Nucleus accumbens (tissue), 56 donors: Measurements from ENCODE around the gene TEP1.
A peak's percentile ranks its signal among the peaks of the same experiment; 100 is the strongest.

Source experiments
- DNase-seq, 56 donors: peaks; one replicate each; lab custom pipeline; 2025; lab: John Stamatoyannopoulos, UW

TEP1 gene

DNA sequence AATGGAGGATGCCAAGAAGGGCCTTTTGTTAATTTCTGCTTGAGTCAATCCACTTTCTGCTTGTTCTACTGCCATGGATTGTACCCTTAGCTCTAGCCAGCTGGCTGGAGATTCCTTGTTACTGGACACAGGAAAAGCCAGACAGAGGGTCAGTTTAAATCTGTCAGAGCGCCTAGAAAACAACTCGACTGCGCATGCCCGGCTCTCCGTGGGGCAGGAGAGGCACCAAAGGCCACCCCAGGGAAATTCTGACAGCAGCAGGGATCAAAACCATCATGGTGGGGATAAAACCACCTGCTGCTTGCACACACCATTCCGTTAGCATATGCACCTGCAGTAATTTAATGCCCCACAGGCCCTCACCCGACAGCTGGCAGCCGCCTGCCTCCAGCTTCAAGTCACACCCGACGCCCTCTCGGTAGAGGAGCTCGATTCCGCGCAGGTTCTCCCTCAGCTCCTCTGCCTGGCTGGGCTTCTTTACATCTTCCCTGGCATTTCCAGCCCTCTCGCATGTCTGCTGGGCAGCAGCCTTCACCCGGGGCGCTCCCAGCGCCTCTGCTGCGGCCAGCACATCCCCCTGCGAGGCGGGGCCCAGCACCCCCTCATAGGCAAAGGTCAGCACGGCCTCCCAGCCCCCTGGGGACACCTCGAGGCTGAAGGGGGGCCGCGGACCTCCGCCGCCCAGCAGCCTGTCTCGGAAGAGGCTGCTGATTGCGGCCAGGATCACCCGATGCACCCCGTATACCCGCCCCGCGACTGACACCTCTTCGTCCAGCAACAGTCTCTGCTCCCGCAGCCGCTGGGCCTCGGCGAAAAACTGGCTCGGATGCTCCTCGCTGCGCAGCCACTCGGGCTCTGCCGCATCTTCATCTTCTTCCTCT, 21.6 kb upstream of the TEP1 start:
- DNase-seq, result peak in 54 of 56 donors; percentile 19 to 87 (median 64)

DNA sequence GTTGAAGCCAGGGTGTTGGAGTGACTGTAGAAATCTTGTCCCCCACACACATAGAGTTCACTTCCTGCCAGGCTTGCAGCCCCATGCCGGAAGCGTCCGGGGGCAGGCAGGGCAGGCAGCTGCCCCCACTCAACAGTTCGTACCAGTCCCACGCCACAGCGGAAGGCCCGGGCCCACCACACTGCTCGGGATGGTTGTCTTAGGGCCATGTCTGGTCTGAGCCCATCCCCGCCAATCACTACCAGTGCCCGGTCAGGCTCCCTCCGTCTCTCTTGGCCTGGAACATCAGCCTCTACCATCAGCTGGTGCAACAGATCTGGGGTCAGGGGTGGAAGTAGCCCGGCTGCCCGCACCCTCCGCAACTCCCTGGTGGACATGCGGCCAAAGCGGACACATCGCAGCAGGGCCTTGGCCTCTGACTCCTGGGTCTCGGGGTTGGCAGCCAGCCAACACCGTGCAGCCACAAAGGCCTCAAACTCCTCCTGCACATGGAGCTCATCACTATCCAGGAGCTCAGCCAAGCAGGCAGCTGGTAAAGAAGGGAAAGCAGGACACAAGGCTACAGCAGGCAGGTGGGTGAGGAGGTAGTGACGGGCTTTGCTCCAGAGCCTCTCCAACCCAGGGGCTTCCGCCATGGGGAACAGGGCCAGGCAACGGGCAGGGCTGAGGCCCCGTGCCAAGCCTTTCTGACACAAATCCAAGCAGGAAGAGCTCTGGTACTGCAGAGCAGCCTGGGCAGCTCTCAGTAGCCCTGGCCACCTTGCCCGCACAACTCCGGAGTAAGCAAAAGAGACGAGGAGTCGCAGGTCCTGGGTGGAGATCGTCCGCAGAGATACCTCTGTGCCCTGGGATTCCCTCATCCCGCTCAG, 16.7 kb upstream of the TEP1 start:
- peak in 31 of 56 donors; percentile 1 to 65 (median 21) for DNase-seq

DNA sequence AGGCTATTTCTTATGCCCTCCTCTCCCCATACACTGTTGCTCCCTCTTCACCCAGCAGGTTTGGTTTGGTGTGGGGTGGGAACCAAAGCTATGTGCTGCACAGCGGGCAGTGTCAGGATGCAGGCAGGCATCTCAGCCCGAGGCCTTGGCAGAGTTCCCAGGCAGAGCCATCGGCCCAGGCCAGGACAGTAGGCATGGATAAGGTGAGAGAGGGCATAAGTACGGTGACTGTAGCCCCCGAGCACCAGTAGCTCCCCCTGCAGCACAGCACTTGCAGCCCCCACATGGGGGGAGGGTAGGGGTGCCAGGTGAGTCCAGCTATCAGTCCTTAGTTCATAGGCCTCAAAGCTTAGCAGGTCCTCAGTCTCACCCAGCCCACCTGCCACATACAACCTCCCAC, 15.5 kb upstream of the TEP1 start:
- DNase-seq, result no peak

DNA sequence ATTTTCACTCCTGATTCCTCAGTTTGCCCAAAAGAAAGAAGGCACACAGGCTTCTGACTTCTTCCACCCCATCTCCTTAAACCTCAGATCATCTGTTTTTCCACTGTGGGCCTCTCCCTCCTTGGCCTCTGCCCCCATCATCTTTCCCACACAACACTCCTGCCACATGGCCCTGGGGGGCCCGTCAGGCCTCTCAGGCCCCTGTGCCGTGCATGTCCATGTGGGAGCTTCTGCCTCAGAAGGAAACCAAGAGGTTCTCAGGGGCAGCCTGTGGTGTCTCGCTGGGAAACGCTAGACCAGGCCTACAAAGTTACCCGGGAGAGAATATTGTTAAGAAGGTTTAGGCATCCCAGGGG, 14.7 kb upstream of the TEP1 start:
- peak in 1 of 56 donors; percentile 3 for DNase-seq

DNA sequence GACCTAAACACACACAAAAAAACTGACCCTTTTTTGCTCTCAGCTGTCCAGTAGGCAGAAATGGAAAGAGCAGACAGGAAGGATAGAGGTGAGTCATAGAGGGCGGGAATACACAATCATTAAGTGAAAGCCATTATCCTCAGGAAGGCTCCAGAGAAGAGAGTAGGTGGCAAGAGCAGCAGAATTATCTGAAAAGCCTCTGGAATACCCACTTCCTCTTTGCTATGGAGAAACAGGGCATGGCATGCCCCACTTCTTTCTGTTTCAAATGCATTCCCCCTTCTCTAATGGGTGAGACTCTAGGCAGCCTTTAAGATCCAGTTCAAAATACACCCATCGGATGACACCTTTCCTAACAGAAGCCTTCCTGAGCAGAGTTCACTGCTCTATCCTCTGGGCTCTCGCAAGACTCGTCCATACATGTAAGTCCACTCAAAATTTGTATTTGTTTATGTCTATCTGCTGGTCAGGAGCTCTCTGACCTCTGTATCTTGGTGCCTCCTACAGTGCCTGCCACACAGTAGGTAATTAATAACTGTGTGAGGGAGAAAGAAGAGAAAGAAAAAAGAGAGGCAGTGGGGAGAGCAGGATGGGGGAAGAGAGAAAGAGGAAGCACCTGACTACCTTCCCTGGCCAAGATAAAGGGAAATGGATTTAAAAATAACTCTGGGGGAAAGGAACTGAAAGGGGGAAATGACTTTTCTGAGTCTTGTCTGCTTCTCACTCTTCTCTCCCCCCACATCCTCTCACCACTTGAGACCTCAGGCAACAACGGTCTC, 14.1 kb upstream of the TEP1 start:
- peak in 1 of 56 donors; percentile 2 for DNase-seq

DNA sequence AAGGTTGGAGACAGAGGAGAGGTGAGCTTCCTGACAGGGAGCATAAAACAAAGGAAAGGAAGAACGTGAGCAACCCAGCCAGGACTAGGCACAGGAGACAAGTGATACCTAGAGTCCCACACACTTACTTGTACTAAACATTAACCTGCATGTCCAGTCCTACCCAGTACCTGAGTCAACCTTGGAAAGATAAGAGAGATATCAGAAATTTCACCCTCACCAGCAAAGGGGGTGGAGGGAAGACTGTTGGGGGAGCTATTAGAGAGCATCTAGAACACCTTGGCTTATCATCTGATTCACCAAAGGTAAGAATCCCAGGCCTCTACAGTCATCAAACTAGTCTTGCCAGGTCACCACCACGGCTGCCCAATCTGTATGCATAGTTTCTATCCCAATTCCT, 11.6 kb upstream of the TEP1 start:
- no peak for DNase-seq

DNA sequence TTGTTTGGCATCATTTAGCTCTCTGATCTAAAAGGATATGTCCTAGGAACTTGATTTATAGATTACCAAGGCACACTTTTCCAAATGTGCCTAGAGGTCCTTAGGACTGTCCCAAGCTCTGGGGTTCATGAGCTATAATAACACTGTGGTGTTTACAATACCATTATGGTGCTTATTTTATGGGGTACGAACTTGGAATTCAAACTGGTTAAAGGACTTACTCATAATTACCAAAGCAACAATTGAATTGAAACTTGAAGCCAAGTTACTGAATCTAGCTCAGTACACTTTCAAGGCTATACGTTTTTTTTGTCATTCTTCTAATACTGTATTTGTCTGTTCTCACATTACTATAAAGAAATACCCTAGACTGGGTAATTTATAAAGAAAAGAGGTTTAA, 9.6 kb upstream of the TEP1 start:
- DNase-seq, result no peak

DNA sequence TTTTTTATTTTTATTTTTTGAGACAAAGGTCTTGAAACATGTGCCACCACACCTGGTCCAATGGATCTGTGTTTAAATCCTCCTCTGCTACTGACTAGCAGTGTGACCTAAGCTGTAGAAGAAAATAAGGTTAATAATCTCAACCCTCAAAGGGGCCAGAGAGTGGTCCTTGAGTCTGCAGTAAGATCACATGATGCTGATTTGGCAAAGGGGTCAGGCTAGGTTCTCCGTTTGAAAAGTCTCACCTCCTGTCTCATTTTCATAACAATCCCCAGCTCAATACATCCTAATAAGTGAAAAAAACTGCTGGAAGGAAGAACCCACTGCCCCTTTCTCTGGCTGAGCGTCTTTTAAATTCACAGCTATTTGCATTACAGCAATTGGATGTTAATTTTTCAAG, 8.0 kb upstream of the TEP1 start:
- DNase-seq, result no peak

DNA sequence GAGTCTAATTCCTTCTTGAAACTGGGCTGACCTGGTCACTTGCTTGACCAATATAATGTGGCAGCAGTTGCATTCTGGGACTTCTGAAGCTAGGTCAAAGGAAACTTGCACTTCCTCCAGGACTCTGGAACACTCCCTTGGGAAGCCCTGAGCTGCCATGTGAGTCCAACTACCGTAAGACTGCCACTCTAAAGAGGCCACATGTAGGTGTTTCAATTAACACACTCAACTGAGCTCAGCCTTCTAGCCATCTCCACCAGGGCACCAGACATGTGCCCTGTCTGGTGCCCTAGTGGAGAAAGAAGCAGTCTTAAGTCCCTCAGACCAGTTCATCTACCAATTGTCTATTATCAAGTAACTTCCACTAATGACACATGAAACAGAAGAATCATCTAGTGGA, 6.1 kb upstream of the TEP1 start:
- DNase-seq, result no peak

DNA sequence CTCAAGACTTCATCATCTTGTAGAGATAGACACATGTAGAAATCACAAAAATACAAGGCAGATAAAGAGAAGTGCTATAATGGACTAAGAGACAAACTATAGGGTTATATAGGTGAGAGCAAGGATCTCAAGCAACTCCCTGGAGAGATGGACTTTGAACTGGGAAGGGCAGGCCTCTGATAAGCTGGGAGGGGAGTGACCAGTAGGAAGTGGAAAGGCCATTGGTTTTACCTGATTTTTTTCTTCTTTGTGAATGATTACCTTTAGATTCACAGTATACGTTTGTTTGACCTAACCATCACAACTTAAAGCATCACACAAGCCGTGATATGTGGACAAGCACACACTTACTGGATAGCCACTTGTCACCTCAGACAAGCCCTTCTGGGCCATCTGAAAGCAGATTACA, 5.2 kb upstream of the TEP1 start:
- no peak for DNase-seq

DNA sequence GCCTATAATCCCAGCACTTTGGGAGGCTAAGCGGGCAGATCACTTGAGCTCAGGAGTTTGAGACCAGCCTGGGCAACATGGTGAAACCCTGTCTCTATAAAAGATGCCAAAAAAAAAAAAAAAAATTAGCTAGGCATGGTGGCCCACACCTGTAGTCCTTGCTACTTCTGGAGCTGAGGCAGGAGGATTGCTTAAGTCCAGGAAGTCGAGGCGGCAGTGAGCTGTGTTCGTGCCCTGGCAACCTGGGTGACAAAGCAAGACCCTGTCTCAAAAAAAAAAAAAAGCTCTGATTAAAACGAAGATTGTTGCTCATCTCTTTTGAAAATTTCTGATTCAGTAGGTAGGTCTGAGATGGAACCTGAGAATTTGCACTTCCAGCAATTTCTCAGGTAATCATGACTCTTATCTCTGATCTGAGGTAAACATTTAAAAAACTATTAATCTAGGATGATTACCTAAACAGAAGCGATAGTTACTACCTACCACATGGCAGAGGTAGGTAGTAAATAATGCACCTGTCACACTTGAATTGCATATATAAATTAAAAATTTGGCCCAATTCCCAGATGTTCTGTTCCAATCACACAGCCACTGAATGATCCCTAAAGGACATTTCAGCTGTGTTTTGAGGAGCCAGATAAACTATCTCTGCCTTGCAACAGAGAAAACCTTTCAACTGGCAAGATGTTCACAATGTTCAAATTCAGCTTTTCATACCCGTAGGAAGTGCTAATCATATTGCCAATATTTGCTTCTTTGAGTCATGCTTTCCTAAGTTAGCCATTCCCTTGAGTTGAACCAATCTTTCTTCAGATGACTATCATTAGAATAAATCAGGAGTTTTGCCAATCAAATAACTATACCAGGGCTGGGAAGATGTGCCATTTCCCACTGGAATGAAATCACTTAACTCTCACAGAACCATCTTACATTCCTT, 4.2 kb upstream of the TEP1 start:
- no peak for DNase-seq

DNA sequence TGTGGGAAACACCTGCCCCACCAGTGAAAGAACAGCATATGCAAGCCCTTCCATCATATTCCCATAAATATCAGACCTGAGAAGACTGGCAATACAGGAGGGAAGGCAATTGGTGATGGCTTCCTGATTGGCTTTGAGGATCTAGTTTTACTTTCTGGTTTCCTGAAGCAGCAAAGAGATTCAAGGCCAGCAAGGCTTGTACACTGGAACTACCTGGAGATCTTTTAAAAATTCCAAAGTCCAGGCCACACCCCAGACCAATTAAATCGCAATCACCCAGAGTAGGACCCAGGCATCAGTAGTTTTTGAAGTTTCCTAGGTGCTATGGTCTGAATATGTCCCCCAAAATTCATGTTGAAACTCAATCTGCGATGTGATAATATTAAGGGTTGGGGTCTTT, 2.9 kb upstream of the TEP1 start:
- DNase-seq, result no peak

DNA sequence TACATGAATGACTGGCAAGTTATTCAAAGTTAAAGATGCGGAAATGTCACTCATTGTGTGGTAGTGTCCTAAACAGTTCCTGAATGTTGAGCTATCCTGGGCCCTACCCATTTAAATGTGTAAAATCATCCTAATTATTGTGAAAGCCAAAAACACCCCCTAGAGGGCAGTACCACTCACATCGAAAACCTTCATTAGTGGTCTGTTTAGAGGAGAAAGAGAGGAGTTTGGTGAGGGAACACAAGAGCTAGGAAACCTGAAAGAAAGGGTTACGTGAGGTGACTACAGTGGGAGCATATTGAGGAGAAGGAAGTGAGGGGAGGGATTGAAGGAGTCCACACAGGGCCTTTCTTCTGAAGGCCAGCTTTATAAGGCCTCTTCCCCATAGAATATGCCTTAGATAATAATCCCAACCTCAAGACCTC, 2.5 kb upstream of the TEP1 start:
- DNase-seq, result peak in 8 of 56 donors; percentile 1 to 41 (median 9)

DNA sequence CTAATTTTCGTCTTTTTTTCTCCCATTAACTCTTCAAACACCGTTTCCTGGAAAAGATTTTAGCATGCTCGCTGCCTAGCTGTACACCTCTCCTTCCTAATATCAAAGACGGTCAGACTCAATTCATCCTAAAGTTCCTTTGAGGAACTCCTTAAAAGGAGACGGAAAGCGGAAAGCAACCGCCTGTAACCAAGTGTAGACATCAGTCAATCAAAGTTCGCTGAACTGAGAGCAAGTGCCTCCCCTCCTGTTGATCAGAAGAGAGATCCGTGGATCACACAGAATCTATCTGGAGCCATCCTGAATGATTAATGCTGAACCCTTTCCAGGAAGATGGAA, 412 bp upstream of the TEP1 start:
- peak in 2 of 56 donors; percentile 31 to 41 for DNase-seq

DNA sequence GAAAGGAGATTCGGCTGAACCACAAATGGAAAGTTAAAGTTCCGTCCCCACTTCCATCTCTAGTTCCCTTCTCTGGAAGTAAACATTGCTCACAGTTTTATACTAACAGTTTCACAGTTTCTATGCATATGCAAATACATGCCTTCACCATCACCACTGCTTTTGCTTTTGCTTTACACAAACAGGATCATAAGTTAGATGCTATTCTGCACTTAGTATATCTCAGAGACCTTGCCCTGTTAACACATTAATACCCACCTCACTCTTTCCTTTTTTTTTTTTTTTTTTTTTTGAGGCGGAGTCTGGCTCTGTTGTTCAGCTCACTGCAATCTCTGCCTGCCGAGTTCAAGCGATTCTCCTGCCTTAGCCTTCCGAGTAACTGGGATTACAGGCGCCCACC, 890 bp downstream of the TEP1 start:
- no peak for DNase-seq

DNA sequence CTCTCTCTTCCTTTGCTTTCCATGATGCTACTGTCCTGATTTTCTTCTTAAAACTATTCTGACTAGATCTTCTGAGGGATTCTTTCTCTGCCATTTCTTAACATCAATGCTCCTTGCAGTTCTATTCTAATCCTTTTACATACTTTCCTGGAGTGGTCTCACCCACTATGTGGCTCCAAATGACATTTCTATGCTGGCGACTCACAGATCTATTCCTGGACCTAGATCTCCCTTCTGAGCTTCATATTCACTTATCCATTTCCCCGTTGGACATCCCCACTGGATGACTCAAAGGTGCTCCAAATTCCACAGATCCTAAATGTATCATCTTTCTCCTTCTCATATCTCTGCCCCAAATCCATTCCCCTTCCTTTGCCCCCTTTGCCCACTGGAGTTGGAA, 4.1 kb downstream of the TEP1 start:
- no peak for DNase-seq

DNA sequence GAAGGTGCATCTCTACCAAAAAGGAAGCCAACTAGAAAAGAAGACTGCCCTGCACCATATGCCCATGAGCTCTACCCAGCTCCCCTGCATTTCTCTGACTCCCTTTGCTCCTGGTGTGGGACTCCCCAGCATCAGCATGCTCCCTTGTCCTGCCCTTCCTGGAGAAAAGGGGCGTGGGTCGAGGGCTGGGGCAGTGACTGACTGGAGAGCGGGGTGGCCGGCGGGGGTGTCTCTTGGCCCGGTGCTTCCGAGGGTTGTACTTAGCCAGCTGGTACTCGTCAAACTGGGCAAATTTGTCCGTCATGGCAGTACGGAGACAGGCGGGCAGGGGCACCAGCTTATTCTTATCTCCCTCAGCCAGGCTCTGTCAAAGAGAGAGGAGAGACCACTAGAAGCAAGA, 9.8 kb downstream of the TEP1 start:
- DNase-seq, result no peak

DNA sequence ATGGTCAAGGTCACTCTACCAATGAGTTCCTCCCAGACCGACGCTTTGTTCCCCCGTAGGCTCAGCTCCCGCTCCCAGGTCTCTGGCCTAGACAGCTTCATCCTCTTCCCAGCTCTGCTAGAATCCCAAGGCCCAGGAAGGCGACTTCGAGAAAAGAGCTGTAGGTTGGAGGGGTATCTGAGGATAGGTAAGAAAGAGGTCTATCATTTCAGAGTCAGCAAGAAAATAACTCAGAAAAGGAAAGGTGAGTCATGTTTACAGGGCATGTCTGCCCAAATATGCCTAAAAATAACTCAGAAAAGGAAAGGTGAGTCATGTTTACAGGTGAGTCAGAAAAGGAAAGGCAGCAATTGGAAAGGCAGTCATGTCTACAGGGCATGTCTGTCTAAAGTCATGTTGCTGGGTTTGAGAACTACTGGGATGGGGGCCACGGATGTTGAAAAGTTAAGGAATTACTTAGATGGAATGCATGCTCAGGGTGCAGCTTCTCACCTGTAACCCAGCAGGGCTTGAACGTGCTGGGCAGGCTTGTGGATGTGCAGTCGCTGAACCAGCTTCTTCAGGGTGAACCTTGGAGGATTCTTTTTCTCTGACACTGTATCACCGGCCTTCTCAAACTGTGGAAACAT, 12.2 kb downstream of the TEP1 start:
- peak in 3 of 56 donors; percentile 2 to 3 (median 3) for DNase-seq

DNA sequence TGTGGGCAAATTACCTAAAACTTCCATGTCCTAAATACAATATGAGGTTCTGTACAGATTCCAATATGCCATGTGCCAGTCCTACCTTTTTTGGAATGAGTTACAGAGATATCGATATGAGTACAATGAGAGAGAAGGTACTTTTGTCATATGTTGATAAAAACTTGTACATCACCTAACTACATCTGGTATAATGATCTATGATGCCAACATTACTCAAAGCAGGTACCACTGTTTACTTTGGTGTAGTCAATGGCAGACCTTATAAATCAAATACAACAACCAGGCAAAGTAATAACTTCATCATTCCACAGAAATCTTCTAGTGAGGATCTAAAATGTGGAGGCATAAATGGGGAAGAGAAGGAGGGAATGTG, 12.7 kb downstream of the TEP1 start:
- no peak for DNase-seq
